GM12873 (cell line): ENCODE results near the gene KCNH5.

Experiments used
- TF ChIP-seq, protein P1 (sequence below): IDR thresholded peaks from 2 replicates; pipeline ENCODE4 v1.5.1; 2012; ENCODE audit warnings: low read depth, mild to moderate bottlenecking, moderate library complexity, low read length, control low read depth; ENCODE audit not compliant: insufficient read depth; ENCODE audit errors: missing control alignments

Gene KCNH5

GRCh38 chr14:63051301-63051700 is 6.0 kb upstream of the KCNH5 start:
- TF ChIP-seq, protein P1, sequence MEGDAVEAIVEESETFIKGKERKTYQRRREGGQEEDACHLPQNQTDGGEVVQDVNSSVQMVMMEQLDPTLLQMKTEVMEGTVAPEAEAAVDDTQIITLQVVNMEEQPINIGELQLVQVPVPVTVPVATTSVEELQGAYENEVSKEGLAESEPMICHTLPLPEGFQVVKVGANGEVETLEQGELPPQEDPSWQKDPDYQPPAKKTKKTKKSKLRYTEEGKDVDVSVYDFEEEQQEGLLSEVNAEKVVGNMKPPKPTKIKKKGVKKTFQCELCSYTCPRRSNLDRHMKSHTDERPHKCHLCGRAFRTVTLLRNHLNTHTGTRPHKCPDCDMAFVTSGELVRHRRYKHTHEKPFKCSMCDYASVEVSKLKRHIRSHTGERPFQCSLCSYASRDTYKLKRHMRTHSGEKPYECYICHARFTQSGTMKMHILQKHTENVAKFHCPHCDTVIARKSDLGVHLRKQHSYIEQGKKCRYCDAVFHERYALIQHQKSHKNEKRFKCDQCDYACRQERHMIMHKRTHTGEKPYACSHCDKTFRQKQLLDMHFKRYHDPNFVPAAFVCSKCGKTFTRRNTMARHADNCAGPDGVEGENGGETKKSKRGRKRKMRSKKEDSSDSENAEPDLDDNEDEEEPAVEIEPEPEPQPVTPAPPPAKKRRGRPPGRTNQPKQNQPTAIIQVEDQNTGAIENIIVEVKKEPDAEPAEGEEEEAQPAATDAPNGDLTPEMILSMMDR: no peak

- TF ChIP-seq, protein P1: no peak
Observed at GRCh38 chr14:63050694-63051093, 5.4 kb upstream of the KCNH5 start.

DNA sequence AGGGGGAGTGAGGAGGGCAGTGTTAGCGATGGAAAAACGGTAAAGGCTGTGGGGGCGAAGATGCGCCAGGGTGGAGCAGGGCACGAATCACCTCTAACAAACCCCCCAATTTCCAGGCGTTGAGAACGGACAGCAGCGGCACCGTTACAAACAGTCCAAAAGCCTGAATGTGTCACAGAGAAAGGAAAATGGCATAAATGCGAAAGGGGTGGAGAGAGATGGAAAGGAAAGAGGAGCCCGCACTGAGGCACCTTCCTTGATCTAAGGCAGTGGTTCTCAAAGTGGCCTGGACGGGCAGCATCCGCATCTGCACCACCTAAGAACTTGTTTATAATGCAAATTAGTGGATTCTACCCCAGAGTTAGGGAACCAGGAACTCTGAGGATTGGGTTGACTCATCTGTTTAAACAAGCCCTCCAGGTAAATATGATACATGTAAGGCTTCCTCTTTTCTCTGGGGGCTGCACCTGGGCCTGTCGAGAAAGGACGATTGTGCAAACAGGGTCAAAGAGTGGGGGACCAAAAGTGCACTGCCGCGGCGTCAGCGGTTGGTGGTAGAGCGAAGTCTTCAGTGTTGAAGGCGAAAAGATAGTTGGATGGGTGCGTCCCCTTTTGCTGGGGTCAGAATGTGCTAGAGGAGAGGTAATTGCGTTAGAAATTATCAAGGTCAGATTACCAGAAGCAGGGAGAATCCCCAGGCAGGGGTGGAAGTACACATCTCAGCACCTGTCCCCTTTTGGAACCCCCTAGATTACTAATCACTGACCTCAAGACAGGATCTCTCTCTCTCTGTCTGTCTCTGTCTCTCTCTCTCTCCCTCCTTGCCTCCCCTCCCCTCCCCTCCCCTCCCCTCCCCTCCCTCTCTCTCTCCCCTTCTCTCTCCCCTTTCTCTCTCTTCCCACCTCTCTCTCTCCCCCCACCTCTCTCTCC is 1.3 kb upstream of the KCNH5 start:
- TF ChIP-seq, protein P1: no peak

DNA sequence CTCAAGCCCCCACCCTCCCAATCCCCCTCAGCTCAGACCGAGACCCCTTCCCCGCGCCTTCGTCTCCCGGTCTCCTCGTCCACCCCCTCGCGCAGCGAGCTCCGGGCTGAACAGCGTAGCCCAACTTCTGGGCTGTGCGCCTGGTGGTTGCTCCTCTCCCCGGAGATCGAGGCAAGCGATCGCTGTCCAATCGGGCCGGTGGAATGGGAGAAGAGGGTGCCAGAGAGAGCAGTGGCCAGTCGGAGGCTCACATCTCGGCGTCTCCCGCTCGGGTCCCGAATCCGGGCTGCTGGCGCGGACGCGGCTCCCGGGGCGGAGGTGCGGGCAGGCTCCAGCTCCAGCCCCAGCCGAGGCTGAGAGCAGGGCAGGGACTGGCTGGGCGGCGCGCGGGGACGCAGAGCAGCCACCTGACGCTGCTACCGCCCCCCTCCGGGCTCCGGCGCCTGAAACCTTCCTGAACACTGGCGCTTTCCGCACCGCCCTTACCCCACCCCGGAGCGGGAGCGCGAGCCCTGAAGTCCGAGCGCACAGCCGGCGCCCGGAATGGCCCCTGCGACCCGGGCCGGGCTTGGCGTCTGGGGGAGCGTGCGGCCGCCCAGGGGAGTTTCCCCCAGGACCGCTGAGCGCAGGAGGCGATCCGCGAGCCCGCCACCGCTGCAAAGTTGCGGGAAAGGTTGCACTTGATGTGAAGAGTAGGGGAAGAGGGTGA is 508 bp upstream of the KCNH5 start:
- TF ChIP-seq, protein P1: no peak

- TF ChIP-seq, protein P1: peak; percentile 27
Observed at GRCh38 chr14:63039866-63040265, 5.4 kb downstream of the KCNH5 start.

DNA sequence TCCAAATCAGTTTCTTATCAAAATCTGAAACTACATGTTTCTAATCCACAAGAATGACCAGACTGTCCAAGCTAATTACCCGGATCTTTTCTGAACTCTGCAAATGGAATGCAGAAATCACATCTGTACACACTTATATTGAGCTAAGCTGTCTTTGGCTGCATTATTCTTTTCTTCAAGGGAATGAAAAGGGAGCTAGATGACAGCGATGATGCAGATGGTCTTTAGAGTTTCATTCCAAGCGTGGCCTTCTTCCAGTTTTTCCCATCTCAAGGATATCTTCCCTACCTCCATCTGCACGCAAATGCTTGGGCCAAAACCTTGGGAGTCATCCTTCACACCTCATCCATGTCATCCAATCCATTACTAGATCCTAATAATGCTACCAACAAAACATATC is 12.6 kb downstream of the KCNH5 start:
- TF ChIP-seq, protein P1: no peak

DNA sequence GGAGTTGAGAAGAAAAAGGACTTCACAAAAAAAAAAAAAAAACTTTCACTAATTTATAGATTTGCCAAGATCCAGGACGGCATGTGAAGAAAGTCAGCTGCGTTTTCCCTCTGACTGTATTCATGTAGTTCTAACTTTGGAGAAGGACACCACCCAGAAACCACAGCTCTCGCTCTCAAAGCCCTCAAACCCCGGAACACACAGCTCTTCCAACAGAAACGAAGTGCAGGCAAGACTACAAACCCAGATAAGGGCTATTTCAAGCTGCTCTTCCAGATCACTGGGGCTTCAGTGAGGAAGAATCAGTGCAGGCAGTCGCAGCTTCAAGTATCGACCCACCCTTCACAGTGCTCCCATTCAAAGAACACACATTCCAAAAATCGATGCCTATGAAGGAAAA is 13.2 kb downstream of the KCNH5 start:
- TF ChIP-seq, protein P1: no peak
